ENCODE results near the gene RFX8. TPM values are rescaled to one million over a fixed set of nuclear protein-coding genes. Genes with fewer than 3 reads are reported as not detected.

The RFX8 gene
- total and polyA plus RNA-seq, 2 of the 4 experiments (the other 2 are of a cell fraction), result 2.9 to 5.3 TPM

GRCh38 chr2:101420623-101421022, 54.3 kb downstream of the RFX8 start:
- in situ Hi-C loops (cut with MboI; ENCODE audit: low sequenced_read_pairs) (loop anchor here (5.0 to 10.0 kb wide), 2 partner anchors 277 to 424 kb away; partner anchors contain the start of gene MAP4K4), dilution Hi-C loops (cut with HindIII; ENCODE audit: low sequenced_read_pairs, unreplicated experiment) (no loop called here)
- POLR2A ChIA-PET (ENCODE audit: unreplicated experiment), result no interaction called here

More at GRCh38 chr2:101420623-101421022, 54.3 kb downstream of the RFX8 start:
- Histone ChIP-seq H3K14ac (replicated peaks; ENCODE audit: low read depth, low read length) (no peak overlapping the region), H3K9me3 (ENCODE audit: control insufficient read depth, insufficient read depth, low read length) (no peaks in the 10 kb centered on the region), H2AK5ac (ENCODE audit: low read depth, low read length) (no peak overlapping the region), H3K56ac (ENCODE audit: extremely low read depth, insufficient read depth, low read length) (no peak overlapping the region), H3K36me3 (ENCODE audit: control insufficient read depth, insufficient read depth, low read length) (no peaks in the 10 kb centered on the region), H2BK15ac (ENCODE audit: low read depth, low read length) (no peak overlapping the region), H3K27me3 (ENCODE audit: control insufficient read depth, insufficient read depth, low read length) (no peaks in the 10 kb centered on the region), H3K4ac (ENCODE audit: low read depth, low read length) (no peak overlapping the region), H3K79me1 (ENCODE audit: low read depth in 1 of 2, low read length in 2 of 2) (peaks cover 3 to 22% of the 10 kb centered on the region in 2 experiments; a peak in 3 of 4 replicates), H2BK120ac (ENCODE audit: low read depth, low read length) (no peak overlapping the region), H3K4me2 (ENCODE audit: low read depth, low read length) (no peak overlapping the region), H3K4me3 (ENCODE audit: insufficient read depth, low read depth, low read length) (no peak overlapping the region), H4K20me1 (ENCODE audit: insufficient read depth, low read length) (peaks cover 4% of the 10 kb centered on the region; the same call in 1 of the 2 replicates), H4K8ac (ENCODE audit: low read depth in 2 of 2, low read length in 2 of 2) (no peak overlapping the region), H3K9ac (ENCODE audit: low read depth, low read length) (no peak overlapping the region), H3K4me1 (ENCODE audit: control insufficient read depth, insufficient read depth, low read length) (no peaks in the 10 kb centered on the region), H3K18ac (ENCODE audit: low read depth, low read length) (no peak overlapping the region), H2BK5ac (ENCODE audit: low read depth, low read length, poor library complexity, severe bottlenecking) (no peak overlapping the region), H4K5ac (ENCODE audit: low read depth, low read length) (no peak overlapping the region), H2AK9ac (replicated peaks; ENCODE audit: low read depth, low read length, poor library complexity) (no peak overlapping the region), H3K9me1 (ENCODE audit: insufficient read depth, low read length) (no peaks in the 10 kb centered on the region; the same call in 1 of the 2 replicates), H3K23ac (ENCODE audit: low read depth, low read length) (no peak overlapping the region), H2BK20ac (ENCODE audit: low read depth, low read length) (no peak overlapping the region), H3K27ac (ENCODE audit: insufficient read depth, low read length) (no peak overlapping the region), H2AFZ (replicated peaks; ENCODE audit: low read length, poor library complexity) (no peak overlapping the region), H4K91ac (ENCODE audit: insufficient read depth, low read depth, low read length) (no peak overlapping the region)
- ATAC-seq (ENCODE audit: low read depth) (no peak), DNase-seq (no peak)
- intact Hi-C loops (cut with micrococcal nuclease), result no loop called here
- WGBS, 2 experiments (ENCODE audit: extremely low coverage in 2 of 2, insufficient read length in 1 of 2), result no CpG with 5 or more reads among the region's 4 CpGs
- CTCF ChIA-PET, result no interaction called here
- no TSS peak for BruUV-seq (replicated peaks)
- no peak for TF ChIP-seq RCOR1 (IDR thresholded peaks at IDR 0.05; ENCODE audit: insufficient replicate concordance, low read length)
- TF ChIP-seq FOS (IDR thresholded peaks at IDR 0.05; ENCODE audit: low read depth, low read length), result no peak
- peak; percentile 64; the same call in 1 of the 2 replicates for TF ChIP-seq CEBPB (IDR thresholded peaks at IDR 0.05; ENCODE audit: low read depth, low read length)
- no peak for TF ChIP-seq MXI1 (IDR thresholded peaks at IDR 0.05; ENCODE audit: borderline replicate concordance, low read depth, low read length)

Data from IMR-90 (cell line).